GM23248 (cell line): Measurements from ENCODE around the gene DDR1.

Experiments
- EZH2 ChIP-seq: fragments of 200-600 bp; sonication (generic); IDR thresholded peaks from 2 replicates; pipeline ENCODE4 v1.6.1; 2018; ENCODE audit warnings: antibody characterized with exemption, mild to moderate bottlenecking; ENCODE audit not compliant: insufficient read depth, poor library complexity, severe bottlenecking
- EZH2phosphoT487 ChIP-seq: fragments of 200-600 bp; sonication (generic); IDR thresholded peaks from 2 replicates; pipeline ENCODE4 v1.6.1; 2018; ENCODE audit warnings: antibody characterized with exemption, moderate library complexity, mild to moderate bottlenecking, low read depth; ENCODE audit not compliant: insufficient read depth

DNA sequence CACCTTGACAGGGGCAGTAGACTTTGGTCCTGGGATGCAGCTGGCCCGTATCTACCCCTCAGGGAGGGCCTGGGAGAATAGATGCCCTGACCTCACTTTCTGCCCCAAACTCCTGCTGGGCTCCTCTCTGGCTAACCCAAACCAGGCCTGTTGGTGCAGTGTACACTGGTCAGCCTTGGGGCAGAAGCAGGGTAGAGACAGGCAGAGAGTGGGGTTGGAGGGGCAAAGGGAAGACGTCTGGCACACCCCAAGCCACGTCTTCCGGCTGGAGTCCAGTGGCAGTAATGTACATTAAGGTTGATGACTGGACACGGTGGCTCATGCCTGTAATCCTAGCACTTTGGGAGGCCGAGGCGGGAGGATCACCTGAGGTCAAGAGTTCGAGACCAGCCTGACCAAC is 9.3 kb downstream of the DDR1 start:
- TF ChIP-seq EZH2 (no peak), EZH2phosphoT487 (no peak)
